Endometrial microvascular endothelial cells (primary cell): Measurements from ENCODE around the gene PLA2G5. TPM values are rescaled to one million over a fixed set of nuclear protein-coding genes. Genes with fewer than 3 reads are reported as not detected.
"Not testable (repeated sequence)": the region's sequence is repeated elsewhere in the genome, so short reads cannot be mapped to it uniquely, and the experiment has no call there.

Source experiments
- in situ Hi-C: cut with HindIII; loops from 2 replicates; pipeline ENCODE4 v1.10.0; 2017; ENCODE audit warnings: low sequenced_read_pairs, low pct_unique_long_range_greater_than_20kb; ENCODE audit errors: inconsistent ontology term
- total RNA-seq: library from RNA; depleted of rRNA; stranded (reverse); fragments of >200 nt; gene quantifications from one replicate; pipeline ENCODE4 v1.2.3, GENCODE V29; 2015; ENCODE audit errors: inconsistent ontology term

PLA2G5 gene
- total RNA-seq, 1 donor from 2014 or later, result 6.8 TPM

- in situ Hi-C loops, result not testable (repeated sequence)
These were observed 9.2 kb upstream of the PLA2G5 start for GRCh38 chr1:20060791-20061190.

- in situ Hi-C loops, result no loop called here
These were observed 8.1 kb upstream of the PLA2G5 start for GRCh38 chr1:20061866-20062265.

- in situ Hi-C loops, result no loop called here
These were observed 6.1 kb upstream of the PLA2G5 start for GRCh38 chr1:20063861-20064292.

- in situ Hi-C loops, result no loop called here
These were observed 1.3 kb upstream of the PLA2G5 start for GRCh38 chr1:20068722-20069121.

- in situ Hi-C loops, result no loop called here
These were observed 363 bp downstream of the PLA2G5 start for GRCh38 chr1:20070357-20070756.

- in situ Hi-C loops, result no loop called here
These were observed 1.4 kb downstream of the PLA2G5 start for GRCh38 chr1:20071416-20071815.

- in situ Hi-C loops, result no loop called here
These were observed 2.8 kb downstream of the PLA2G5 start for GRCh38 chr1:20072771-20073170.

- in situ Hi-C loops, result no loop called here
These were observed 3.3 kb downstream of the PLA2G5 start for GRCh38 chr1:20073256-20073655.

- in situ Hi-C loops, result no loop called here
These were observed 4.2 kb downstream of the PLA2G5 start for GRCh38 chr1:20074055-20074724.

- in situ Hi-C loops, result no loop called here
These were observed 4.8 kb downstream of the PLA2G5 start for GRCh38 chr1:20074725-20075171.

GRCh38 chr1:20075345-20075744 is 5.4 kb downstream of the PLA2G5 start:
- in situ Hi-C loops, result no loop called here

GRCh38 chr1:20076223-20076622 is 6.2 kb downstream of the PLA2G5 start:
- in situ Hi-C loops, result no loop called here

- in situ Hi-C loops, result no loop called here
These were observed 6.9 kb downstream of the PLA2G5 start for GRCh38 chr1:20076710-20077461.

GRCh38 chr1:20078171-20078651 is 8.2 kb downstream of the PLA2G5 start:
- in situ Hi-C loops, result no loop called here

- in situ Hi-C loops, result no loop called here
These were observed 8.7 kb downstream of the PLA2G5 start for GRCh38 chr1:20078711-20079110.

- in situ Hi-C loops, result no loop called here
These were observed 9.8 kb downstream of the PLA2G5 start for GRCh38 chr1:20079661-20080305.

- in situ Hi-C loops, result no loop called here
These were observed 10.7 kb downstream of the PLA2G5 start for GRCh38 chr1:20080441-20081352.

GRCh38 chr1:20081353-20081810 is 11.4 kb downstream of the PLA2G5 start:
- in situ Hi-C loops, result no loop called here

- in situ Hi-C loops, result no loop called here
These were observed 12.8 kb downstream of the PLA2G5 start for GRCh38 chr1:20082772-20083171.
